GM12873 (cell line): Measurements from ENCODE around the gene PHKA1.

Source experiments
- CTCF ChIP-seq: IDR thresholded peaks from 2 replicates; pipeline ENCODE4 v1.5.1; 2012; ENCODE audit warnings: low read depth, mild to moderate bottlenecking, moderate library complexity, low read length, control low read depth; ENCODE audit not compliant: insufficient read depth; ENCODE audit errors: missing control alignments

Gene PHKA1

GRCh38 chrX:72652082-72652481 lies 62.0 kb downstream of the PHKA1 start:
- TF ChIP-seq CTCF = no peak

GRCh38 chrX:72644946-72645345 lies 69.2 kb downstream of the PHKA1 start:
- no peak for TF ChIP-seq CTCF

- no peak for TF ChIP-seq CTCF
Measured at GRCh38 chrX:72641611-72642010, 72.5 kb downstream of the PHKA1 start.

- TF ChIP-seq CTCF = no peak
Measured at GRCh38 chrX:72635930-72636329, 78.2 kb downstream of the PHKA1 start.

GRCh38 chrX:72634331-72634730 lies 79.8 kb downstream of the PHKA1 start:
- no peak for TF ChIP-seq CTCF

GRCh38 chrX:72630185-72630584 lies 83.9 kb downstream of the PHKA1 start:
- TF ChIP-seq CTCF = no peak

GRCh38 chrX:72624194-72624593 lies 89.9 kb downstream of the PHKA1 start:
- TF ChIP-seq CTCF = no peak
